CD14-positive monocyte (primary cell): ENCODE data around the gene MAP1A. TPM values are rescaled to one million over a fixed set of nuclear protein-coding genes. Genes with fewer than 3 reads are reported as not detected.

ENCODE experiments used
- DNase-seq, 3 donors: peaks; one replicate each; pipeline ENCODE4 v3.0.0-alpha.2; 2011 to 2022
- H2AFZ ChIP-seq: 2 replicates; pipeline ENCODE4 v1.6.0; 2012; ENCODE audit warnings: mild to moderate bottlenecking, low read depth, low read length, inconsistent platforms; ENCODE audit not compliant: insufficient read depth, poor library complexity, severe bottlenecking
- H3K27ac ChIP-seq, 2 donors: 1 replicate in 1 of 2; 2 replicates in 1 of 2; pipeline ENCODE4 v1.5.1; 2012 to 2013; ENCODE audit warnings: low read length in 2 of 2, control low read depth in 1 of 2, inconsistent platforms in 1 of 2, low read depth in 1 of 2, mild to moderate bottlenecking in 1 of 2
- H3K27me3 ChIP-seq, 2 donors: one replicate each; pipeline versions ENCODE4 v1.6.0 to v1.6.1; 2011 to 2013; ENCODE audit warnings: low read length in 2 of 2; ENCODE audit not compliant: control insufficient read depth in 2 of 2, insufficient read depth in 2 of 2
- H3K36me3 ChIP-seq, 2 donors: replicated peaks in 1 of 2; 1 replicate in 1 of 2; 2 replicates in 1 of 2; pipeline versions ENCODE4 v1.5.1 to v1.6.1; 2012 to 2013; ENCODE audit warnings: low read length in 2 of 2, control low read depth in 1 of 2, inconsistent platforms in 1 of 2, mild to moderate bottlenecking in 1 of 2; ENCODE audit not compliant: insufficient read depth in 2 of 2, control insufficient read depth in 1 of 2
- H3K4me1 ChIP-seq, 2 donors: 1 replicate in 1 of 2; 2 replicates in 1 of 2; pipeline versions ENCODE4 v1.5.1 to v1.6.1; 2012 to 2013; ENCODE audit warnings: low read length in 2 of 2, control low read depth in 1 of 2, inconsistent platforms in 1 of 2, mild to moderate bottlenecking in 1 of 2, moderate library complexity in 1 of 2; ENCODE audit not compliant: insufficient read depth in 2 of 2, control insufficient read depth in 1 of 2
- H3K4me2 ChIP-seq: replicated peaks from 2 replicates; pipeline ENCODE3; 2012; ENCODE audit warnings: low read length, moderate library complexity, mild to moderate bottlenecking; ENCODE audit not compliant: poor library complexity, severe bottlenecking; ENCODE audit errors: extremely low read depth
- H3K4me3 ChIP-seq, 3 experiments: fragments of 200-600 bp in 1 of 3; sonication (generic) in 1 of 3; replicated peaks in 1 of 3; 1 replicate in 2 of 3; 2 replicates in 1 of 3; pipeline ENCODE4 v1.5.1; 2011 to 2013; ENCODE audit warnings: low read length in 3 of 3, mild to moderate bottlenecking in 3 of 3, control low read depth in 2 of 3, low read depth in 2 of 3, inconsistent platforms in 1 of 3, moderate library complexity in 1 of 3
- H3K79me2 ChIP-seq: 2 replicates; pipeline ENCODE4 v1.6.0; 2012; ENCODE audit warnings: mild to moderate bottlenecking, control low read depth, inconsistent platforms, low read length, moderate library complexity; ENCODE audit not compliant: insufficient read depth
- H3K9ac ChIP-seq: 2 replicates; pipeline ENCODE4 v1.6.0; 2017; ENCODE audit warnings: low read length, mild to moderate bottlenecking; ENCODE audit not compliant: insufficient read depth, poor library complexity, severe bottlenecking
- H3K9me3 ChIP-seq, 2 donors: replicated peaks in 1 of 2; 1 replicate in 1 of 2; 2 replicates in 1 of 2; pipeline versions ENCODE4 v1.5.1 to v1.6.1; 2012 to 2013; ENCODE audit warnings: low read length in 2 of 2, control low read depth in 1 of 2; ENCODE audit not compliant: control insufficient read depth in 1 of 2, insufficient read depth in 1 of 2
- H4K20me1 ChIP-seq: 2 replicates; pipeline ENCODE4 v1.6.0; 2012; ENCODE audit warnings: mild to moderate bottlenecking, low read length, control low read depth, moderate library complexity; ENCODE audit not compliant: insufficient read depth
- H3K27ac Mint-ChIP-seq, 7 donors: one replicate each; pipeline ENCODE4 v1.8.0; 2020; ENCODE audit warnings: mild to moderate bottlenecking in 7 of 7, mixed read lengths in 7 of 7, moderate library complexity in 6 of 7, inconsistent platforms in 2 of 7
- H3K27me3 Mint-ChIP-seq, 3 donors: one replicate each; pipeline ENCODE4 v1.8.0; 2021 to 2022; ENCODE audit warnings: low read depth in 3 of 3, mild to moderate bottlenecking in 3 of 3, mixed read lengths in 3 of 3, moderate library complexity in 3 of 3, inconsistent platforms in 1 of 3
- H3K36me3 Mint-ChIP-seq, 2 donors: one replicate each; pipeline ENCODE4 v1.8.0; 2020; ENCODE audit warnings: mixed read lengths in 2 of 2, inconsistent platforms in 1 of 2, mild to moderate bottlenecking in 1 of 2
- H3K4me1 Mint-ChIP-seq: one replicate; pipeline ENCODE4 v1.8.0; 2020; ENCODE audit warnings: mild to moderate bottlenecking, mixed read lengths
- H3K4me3 Mint-ChIP-seq, 2 donors: one replicate each; pipeline ENCODE4 v1.8.0; 2020; ENCODE audit warnings: mild to moderate bottlenecking in 2 of 2, mixed read lengths in 2 of 2, moderate library complexity in 1 of 2
- H3K9me3 Mint-ChIP-seq, 7 donors: one replicate each; pipeline ENCODE4 v1.8.0; 2020 to 2022; ENCODE audit warnings: mixed read lengths in 7 of 7, mild to moderate bottlenecking in 6 of 7, moderate library complexity in 6 of 7, inconsistent platforms in 2 of 7
- WGBS: methylation state at CpG from one replicate; pipeline ENCODE4 v1.1.5; 2013; ENCODE audit warnings: missing lambda C conversion rate; ENCODE audit not compliant: insufficient coverage; 5-methylcytosine and 5-hydroxymethylcytosine counted together
- intact Hi-C, 2 donors: fragments of 100-400 bp; cut with micrococcal nuclease; formaldehyde crosslinking; loops; one replicate each; pipeline versions ENCODE4 v1.15.0 to v1.15.1; 2023
- polyA plus RNA-seq, 3 donors: library from polyadenylated mRNA; depleted of rRNA in 1 of 3; unstranded in 2 of 3; stranded (reverse) in 1 of 3; fragments of 300-500 nt in 2 of 3; fragments of >200 nt in 1 of 3; fragmentation: Illumina TruSeq in 2 of 3; gene quantifications; 1 replicate in 2 of 3; 2 replicates in 1 of 3; pipeline ENCODE4 v1.2.3, GENCODE V29; 2012 to 2021
- TF ChIP-seq, protein P1 (sequence below): fragments of 200-600 bp; IDR thresholded peaks from one replicate; pipeline ENCODE4 v1.8.0; 2022; ENCODE audit warnings: antibody characterized with exemption, mild to moderate bottlenecking

The MAP1A gene
- polyA plus RNA-seq, 3 donors = 0.01 to 0.02 TPM; not detected in 1

DNA sequence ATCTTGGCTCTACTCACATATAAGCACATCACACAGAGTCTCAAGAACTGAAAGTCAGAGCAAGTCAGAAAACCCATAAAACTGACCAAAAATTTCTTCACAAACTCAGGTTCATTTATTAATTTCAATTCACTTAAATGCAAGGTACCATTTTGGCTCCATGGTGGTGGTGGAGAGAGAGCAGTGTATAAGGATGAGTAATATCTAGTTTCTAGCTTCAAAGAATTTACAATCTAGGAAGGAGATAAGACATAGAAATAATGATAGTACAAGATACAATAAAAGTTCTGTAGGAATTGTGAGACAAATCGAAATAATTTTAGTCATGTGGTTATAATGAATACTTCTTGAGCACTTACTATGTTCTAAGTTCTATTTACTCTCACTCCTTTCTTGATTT lies 17.8 kb upstream of the MAP1A start:
- Histone ChIP-seq H4K20me1 (no peaks in the 10 kb centered on the region), H3K4me2 (no peak overlapping the region), H3K4me3 (no peak overlapping the region), H2AFZ (no peak overlapping the region), H3K36me3 (no peaks in the 10 kb centered on the region), H3K4me1 (no peaks in the 10 kb centered on the region), H3K9me3 (no peaks in the 10 kb centered on the region), H3K27me3 (no peaks in the 10 kb centered on the region), H3K9ac (no peak overlapping the region), H3K79me2 (no peaks in the 10 kb centered on the region), H3K27ac (no peak overlapping the region)
- intact Hi-C loops = no loop called here
- Mint-ChIP-seq H3K4me1 (no peaks in the 10 kb centered on the region), H3K4me3 (no peak overlapping the region), H3K36me3 (no peaks in the 10 kb centered on the region), H3K27ac (no peak overlapping the region), H3K27me3 (peaks cover 0 to 3% (median 0%) of the 10 kb centered on the region in 3 donors), H3K9me3 (no peaks in the 10 kb centered on the region)
- TF ChIP-seq, protein P1, sequence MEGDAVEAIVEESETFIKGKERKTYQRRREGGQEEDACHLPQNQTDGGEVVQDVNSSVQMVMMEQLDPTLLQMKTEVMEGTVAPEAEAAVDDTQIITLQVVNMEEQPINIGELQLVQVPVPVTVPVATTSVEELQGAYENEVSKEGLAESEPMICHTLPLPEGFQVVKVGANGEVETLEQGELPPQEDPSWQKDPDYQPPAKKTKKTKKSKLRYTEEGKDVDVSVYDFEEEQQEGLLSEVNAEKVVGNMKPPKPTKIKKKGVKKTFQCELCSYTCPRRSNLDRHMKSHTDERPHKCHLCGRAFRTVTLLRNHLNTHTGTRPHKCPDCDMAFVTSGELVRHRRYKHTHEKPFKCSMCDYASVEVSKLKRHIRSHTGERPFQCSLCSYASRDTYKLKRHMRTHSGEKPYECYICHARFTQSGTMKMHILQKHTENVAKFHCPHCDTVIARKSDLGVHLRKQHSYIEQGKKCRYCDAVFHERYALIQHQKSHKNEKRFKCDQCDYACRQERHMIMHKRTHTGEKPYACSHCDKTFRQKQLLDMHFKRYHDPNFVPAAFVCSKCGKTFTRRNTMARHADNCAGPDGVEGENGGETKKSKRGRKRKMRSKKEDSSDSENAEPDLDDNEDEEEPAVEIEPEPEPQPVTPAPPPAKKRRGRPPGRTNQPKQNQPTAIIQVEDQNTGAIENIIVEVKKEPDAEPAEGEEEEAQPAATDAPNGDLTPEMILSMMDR = no peak
- no CpG with 5 or more reads among the region's 1 CpG for WGBS
- DNase-seq = no peak

DNA sequence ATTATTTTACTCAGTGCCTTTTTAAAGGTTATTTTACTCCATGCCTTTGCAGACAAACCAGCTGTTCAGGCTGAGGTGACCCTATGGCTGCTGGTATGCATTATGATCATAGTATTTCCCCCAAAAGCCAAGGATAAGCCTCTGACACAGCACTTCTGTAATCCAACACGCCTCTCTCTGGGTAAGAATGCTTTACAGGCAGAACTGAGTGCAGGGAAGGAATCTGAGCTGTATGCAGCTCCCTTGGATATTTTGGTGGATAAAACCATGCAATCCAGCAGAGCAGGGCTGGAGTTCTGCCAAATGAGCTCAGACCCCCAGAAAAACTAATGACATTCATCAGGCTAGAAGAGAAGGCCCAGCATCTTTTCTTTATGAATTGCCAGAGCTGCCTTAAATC lies 11.7 kb upstream of the MAP1A start:
- no peak overlapping the region for H2AFZ ChIP-seq
- no peak overlapping the region for H3K9ac ChIP-seq
- intact Hi-C loops = no loop called here
- no CpG with 5 or more reads among the region's 1 CpG for WGBS
- peaks cover 4 to 5% of the 10 kb centered on the region in 2 donors for H3K4me1 ChIP-seq
- H3K27me3 Mint-ChIP-seq = peaks cover 0 to 2% (median 0%) of the 10 kb centered on the region in 3 donors
- no peak overlapping the region for H3K27ac ChIP-seq
- H3K9me3 Mint-ChIP-seq = peaks cover 0 to 5% (median 0%) of the 10 kb centered on the region in 7 donors
- no peak overlapping the region for H3K4me3 Mint-ChIP-seq
- H3K27me3 ChIP-seq = no peaks in the 10 kb centered on the region
- no peak overlapping the region for H3K4me2 ChIP-seq
- H3K4me1 Mint-ChIP-seq = peaks cover 10% of the 10 kb centered on the region
- H3K79me2 ChIP-seq = no peaks in the 10 kb centered on the region
- no peaks in the 10 kb centered on the region for H3K36me3 ChIP-seq
- H3K36me3 Mint-ChIP-seq = no peaks in the 10 kb centered on the region
- no peak overlapping the region for H3K27ac Mint-ChIP-seq
- peaks cover 0 to 3% of the 10 kb centered on the region in 2 donors for H3K9me3 ChIP-seq
- H4K20me1 ChIP-seq = no peaks in the 10 kb centered on the region
- TF ChIP-seq, protein P1 = no peak
- no peak overlapping the region for H3K4me3 ChIP-seq
- no peak for DNase-seq
